ENCODE results near the gene ZSCAN4. TPM values are rescaled to one million over a fixed set of nuclear protein-coding genes. Genes with fewer than 3 reads are reported as not detected.

The ZSCAN4 gene
- total RNA-seq, 1 experiment from 2014 or later = not detected

GRCh38 chr19:57719901-57720519 is 51.3 kb downstream of the ZSCAN4 start:
- in situ Hi-C loops (cut with HindIII; ENCODE audit: low pct_unique_long_range_greater_than_20kb, low sequenced_read_pairs) = no loop called here
- intact Hi-C loops (cut with micrococcal nuclease; ENCODE audit: unreplicated experiment) = no loop called here
- ATAC-seq (no peak), DNase-seq (ENCODE audit: low read depth, low spot score) (no peak)
- POLR2A ChIA-PET = no interaction called here
- Histone ChIP-seq H3K27me3 (ENCODE audit: control insufficient read depth, insufficient read depth, low read length) (no peaks in the 10 kb centered on the region), H3K4me3 (ENCODE audit: low read depth in 2 of 2, low read length in 2 of 2) (no peak overlapping the region), H3K4me1 (ENCODE audit: control insufficient read depth, insufficient read depth, low read length) (no peaks in the 10 kb centered on the region), H3K36me3 (ENCODE audit: control insufficient read depth, insufficient read depth, low read length) (no peaks in the 10 kb centered on the region), H3K9me3 (ENCODE audit: control insufficient read depth, insufficient read depth, low read depth, low read length) (peaks cover 60% of the 10 kb centered on the region; the same call in 1 of the 2 replicates), H3K27ac (ENCODE audit: low read length) (no peak overlapping the region)
- CTCF ChIA-PET = no interaction called here
- no peak for TF ChIP-seq POLR2AphosphoS5 (IDR thresholded peaks at IDR 0.05; ENCODE audit: low read depth, low read length)
- no peak for TF ChIP-seq CTCF (IDR thresholded peaks at IDR 0.05)
- TF ChIP-seq TCF7L2 (IDR thresholded peaks at IDR 0.05; ENCODE audit: low read depth, low read length) = no peak
- TF ChIP-seq REST (IDR thresholded peaks at IDR 0.05; ENCODE audit: insufficient read depth in 1 of 2, low read depth in 2 of 2, low read length in 1 of 2) = no peak
- TF ChIP-seq SIN3A (IDR thresholded peaks at IDR 0.05; ENCODE audit: borderline replicate concordance, insufficient read depth, low read depth, low read length) = no peak
- BruUV-seq (replicated peaks) = no TSS peak

GRCh38 chr19:57720878-57721277 is 52.1 kb downstream of the ZSCAN4 start:
- Histone ChIP-seq H3K4me3 (ENCODE audit: low read depth in 2 of 2, low read length in 2 of 2) (no peak overlapping the region), H3K9me3 (ENCODE audit: control insufficient read depth, insufficient read depth, low read depth, low read length) (peaks cover 56% of the 10 kb centered on the region; the same call in 1 of the 2 replicates), H3K27ac (ENCODE audit: low read length) (no peak overlapping the region), H3K4me1 (ENCODE audit: control insufficient read depth, insufficient read depth, low read length) (no peaks in the 10 kb centered on the region), H3K36me3 (ENCODE audit: control insufficient read depth, insufficient read depth, low read length) (no peaks in the 10 kb centered on the region), H3K27me3 (ENCODE audit: control insufficient read depth, insufficient read depth, low read length) (no peaks in the 10 kb centered on the region)
- BruUV-seq (replicated peaks) = no TSS peak
- intact Hi-C loops (cut with micrococcal nuclease; ENCODE audit: unreplicated experiment) (no loop called here), in situ Hi-C loops (cut with HindIII; ENCODE audit: low pct_unique_long_range_greater_than_20kb, low sequenced_read_pairs) (no loop called here)
- ChIA-PET CTCF (no interaction called here), POLR2A (no interaction called here)
- no peak for DNase-seq (ENCODE audit: low read depth, low spot score)
- TF ChIP-seq TCF7L2 (IDR thresholded peaks at IDR 0.05; ENCODE audit: low read depth, low read length) (no peak), SIN3A (IDR thresholded peaks at IDR 0.05; ENCODE audit: borderline replicate concordance, insufficient read depth, low read depth, low read length) (no peak), CTCF (IDR thresholded peaks at IDR 0.05) (no peak), REST (IDR thresholded peaks at IDR 0.05; ENCODE audit: insufficient read depth in 1 of 2, low read depth in 2 of 2, low read length in 1 of 2) (no peak), POLR2AphosphoS5 (IDR thresholded peaks at IDR 0.05; ENCODE audit: low read depth, low read length) (no peak)
- no peak for ATAC-seq
